HG02763 (cell line): ENCODE data around the gene ZFYVE28.

ENCODE experiments used
- ATAC-seq: cut with Tn5 transposase; IDR thresholded peaks from one replicate; pipeline ENCODE4 v1.9.1; 2021; ENCODE audit warnings: mild to moderate bottlenecking, moderate library complexity; ENCODE audit not compliant: unreplicated experiment

Gene ZFYVE28

DNA sequence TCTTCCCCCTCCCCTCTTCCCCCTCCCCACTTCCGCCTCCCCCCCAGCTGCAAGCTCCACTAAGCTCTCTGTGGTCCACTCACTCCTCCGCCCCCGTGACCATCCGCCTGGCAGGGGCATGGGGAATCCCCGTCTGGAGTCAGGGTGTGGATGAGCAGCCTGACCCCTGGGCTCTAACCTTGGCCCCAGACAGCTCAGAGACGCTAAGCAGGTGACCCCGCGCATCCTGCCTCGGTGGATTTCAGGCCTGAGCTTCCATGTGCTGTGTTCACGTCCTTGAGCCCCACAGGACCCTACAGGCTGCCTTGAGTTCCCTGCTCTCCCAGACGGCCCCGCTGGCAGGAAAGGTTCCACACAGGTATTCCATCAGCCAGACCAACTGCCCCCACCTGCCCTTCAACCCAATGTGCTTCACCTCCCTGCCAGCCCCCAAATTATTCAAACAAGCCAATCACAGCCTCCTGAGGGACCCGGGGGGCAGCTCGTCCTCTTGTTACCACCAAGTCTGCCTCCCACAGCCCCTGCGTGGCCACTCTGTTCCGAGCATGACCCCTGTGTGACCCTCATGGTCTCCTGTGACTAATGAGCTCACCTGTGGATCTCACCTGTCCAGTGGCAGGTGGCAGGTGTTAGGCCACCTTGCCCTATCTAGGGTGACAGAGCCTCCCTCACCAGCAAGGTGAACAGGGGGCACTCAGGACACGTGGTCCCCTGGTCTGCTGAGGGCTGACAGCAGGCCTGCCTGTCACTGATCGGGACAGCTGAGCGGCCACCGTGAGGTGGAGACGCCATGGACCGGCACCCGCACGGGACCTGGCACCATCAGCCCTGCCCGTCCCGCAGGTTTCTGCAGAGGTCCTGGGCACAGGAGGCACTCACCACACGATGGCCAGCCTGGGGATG lies 83.4 kb downstream of the ZFYVE28 start:
- no peak for ATAC-seq

DNA sequence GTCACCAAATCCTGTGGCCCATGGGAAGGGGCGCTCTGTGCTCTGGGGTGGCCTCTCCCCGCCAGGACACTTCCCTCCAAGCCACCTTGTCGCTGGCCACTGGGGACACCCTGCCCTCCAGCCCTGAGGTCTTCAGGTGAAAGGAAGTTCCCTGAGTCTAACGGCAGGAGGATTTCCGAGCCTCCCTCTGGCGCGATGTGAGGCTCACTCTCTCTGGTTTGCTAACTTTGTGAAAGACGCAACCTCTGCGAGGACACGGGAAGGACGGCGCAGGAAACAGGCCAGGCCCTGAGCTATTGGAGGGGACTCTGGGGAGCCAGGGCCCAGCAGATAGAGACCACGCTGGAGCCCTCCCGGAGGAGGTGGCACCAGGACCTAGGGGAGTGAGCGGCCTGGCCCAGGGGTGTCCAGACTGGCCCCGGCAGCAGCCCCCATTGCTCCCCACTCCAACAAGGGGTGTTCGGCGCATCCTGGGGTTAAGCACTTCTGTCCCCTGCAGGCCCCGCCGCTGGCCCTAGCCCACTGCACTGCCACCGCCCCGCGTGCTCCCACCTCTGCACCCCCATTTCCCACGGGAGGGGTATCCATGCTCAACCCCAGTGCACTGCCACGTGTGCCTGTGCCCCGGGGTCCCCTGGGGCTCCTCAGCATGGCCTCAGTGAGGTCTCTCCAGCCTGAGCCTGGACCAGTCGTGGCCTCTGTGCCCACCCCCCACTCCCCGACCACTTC lies 84.4 kb downstream of the ZFYVE28 start:
- no peak for ATAC-seq

DNA sequence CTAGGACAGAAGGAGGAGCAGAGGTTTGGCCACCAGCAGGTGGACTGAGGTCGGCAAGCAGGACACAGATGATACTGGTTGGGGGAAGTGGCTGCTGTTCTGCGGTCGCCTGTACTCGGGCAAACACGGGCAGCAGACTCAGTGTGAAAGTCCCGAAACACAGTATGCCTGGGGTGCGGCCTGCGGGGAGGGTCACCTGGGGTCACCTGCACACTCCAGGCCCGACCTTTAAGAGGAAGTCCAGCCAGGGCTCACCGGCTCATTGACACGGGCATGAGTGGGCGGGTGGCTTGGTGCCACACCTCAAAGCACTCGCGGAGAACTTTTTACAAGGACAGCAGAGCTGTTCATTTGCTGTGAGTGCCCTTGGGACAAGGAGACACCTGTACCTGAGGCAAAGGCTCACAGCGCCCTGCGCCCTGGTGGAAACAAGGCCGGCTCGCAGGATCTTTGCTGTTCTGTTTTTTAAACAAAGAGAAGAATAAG lies 85.0 kb downstream of the ZFYVE28 start:
- no peak for ATAC-seq

DNA sequence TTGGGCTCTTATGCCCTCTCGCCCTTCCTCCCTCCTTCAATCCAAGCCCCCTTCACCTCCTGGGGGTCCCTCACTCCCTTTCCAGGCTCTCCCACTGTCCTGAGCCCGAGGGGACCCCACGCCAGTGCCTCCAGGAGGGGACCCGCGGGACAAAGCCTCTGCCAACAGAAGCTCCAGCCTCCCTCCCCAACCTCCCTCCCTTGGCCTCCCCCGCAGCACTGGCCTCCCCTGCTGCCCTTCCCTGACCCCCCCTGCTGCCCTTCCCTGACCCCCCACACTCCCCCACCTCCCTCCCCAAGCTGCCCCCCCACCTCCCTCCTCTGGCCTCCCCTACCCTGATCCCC lies 85.5 kb downstream of the ZFYVE28 start:
- no peak for ATAC-seq

DNA sequence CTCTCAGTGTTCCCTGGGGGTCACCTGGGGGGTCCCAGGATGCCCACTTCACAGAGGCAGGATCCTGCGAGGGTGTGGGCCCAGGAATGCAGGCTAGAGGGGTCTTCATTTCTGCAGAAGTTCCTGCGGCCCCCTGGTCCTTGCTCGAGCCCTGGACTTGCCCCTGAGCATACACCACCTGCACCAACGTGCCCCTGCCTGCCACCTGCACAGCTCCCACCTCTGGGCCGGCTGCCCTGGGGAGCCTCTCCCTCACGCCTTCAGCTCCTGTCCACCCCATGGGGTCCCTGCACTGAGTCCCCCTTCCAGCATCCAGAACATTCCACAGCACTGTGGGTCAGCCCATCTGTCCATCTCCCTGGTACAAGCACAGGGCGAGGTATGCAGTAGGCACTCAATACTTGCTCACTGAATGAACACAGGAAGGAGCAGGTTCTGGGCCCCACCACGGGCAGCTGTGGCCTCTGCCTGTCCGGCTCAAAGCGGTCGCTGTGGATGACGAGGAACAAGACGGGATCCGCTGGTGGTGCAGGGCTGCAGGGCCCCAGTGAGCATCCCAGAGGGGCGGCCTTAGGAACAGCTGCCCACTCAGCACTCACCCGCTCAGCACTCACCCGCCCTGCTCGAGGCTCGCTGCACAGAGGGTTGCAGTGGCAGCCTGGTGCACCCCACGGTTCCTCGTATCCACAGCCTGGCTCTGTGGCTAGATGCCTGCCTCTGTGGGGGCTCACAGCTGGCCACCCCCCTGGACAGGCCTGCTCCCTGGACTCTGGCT lies 86.1 kb downstream of the ZFYVE28 start:
- ATAC-seq: no peak

DNA sequence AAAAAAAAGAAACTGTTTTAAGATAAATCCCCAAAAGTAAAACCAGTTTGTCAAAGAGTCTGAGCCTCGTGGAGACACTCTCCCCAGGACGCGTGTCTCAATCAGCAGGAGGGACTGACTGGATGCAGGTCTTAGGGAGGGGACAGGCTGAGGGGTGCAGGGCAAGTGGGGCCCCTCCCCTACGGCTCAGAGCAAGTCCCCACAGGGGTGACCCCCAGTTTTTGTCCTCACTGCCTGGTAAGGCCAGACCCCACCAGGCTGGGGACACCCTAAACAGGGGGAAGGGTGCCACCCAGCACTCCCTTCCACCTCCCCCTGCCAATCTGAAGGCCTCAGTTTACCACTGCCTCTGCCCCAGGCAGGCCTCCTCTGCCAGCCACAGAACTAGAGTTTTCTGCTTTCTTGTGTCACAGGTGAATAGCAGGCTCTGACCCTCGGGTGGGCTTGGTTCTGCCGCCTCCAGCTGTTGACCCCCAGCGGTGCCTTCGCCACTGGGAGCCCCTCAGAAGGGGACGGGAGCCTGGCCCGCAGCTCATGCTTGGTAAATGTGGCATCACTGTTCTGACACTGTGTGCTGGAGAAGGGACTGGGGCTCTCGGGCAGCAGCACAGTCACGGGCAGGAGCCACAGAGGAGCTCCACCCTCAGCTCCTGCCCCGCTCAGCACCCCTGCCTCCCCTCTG lies 86.8 kb downstream of the ZFYVE28 start:
- no peak for ATAC-seq

DNA sequence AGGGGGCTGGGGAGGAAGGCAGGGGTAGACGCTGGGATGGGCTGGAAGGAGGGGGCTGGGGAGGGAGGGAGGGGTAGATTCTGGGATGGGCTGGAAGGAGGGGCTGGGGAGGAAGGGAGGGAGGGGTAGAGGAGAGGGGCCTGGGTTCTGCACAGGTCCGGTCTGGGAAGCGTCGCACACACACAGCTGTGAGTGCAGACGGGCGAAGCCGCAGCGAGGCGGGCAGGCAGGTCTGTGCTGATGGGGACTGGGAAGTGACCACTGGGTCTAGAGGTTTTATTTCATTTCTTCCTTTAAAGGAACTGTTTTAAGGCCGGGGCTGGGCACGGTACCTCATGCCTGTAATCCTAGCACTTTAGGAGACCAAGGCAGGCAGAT lies 87.4 kb downstream of the ZFYVE28 start:
- ATAC-seq: no peak

DNA sequence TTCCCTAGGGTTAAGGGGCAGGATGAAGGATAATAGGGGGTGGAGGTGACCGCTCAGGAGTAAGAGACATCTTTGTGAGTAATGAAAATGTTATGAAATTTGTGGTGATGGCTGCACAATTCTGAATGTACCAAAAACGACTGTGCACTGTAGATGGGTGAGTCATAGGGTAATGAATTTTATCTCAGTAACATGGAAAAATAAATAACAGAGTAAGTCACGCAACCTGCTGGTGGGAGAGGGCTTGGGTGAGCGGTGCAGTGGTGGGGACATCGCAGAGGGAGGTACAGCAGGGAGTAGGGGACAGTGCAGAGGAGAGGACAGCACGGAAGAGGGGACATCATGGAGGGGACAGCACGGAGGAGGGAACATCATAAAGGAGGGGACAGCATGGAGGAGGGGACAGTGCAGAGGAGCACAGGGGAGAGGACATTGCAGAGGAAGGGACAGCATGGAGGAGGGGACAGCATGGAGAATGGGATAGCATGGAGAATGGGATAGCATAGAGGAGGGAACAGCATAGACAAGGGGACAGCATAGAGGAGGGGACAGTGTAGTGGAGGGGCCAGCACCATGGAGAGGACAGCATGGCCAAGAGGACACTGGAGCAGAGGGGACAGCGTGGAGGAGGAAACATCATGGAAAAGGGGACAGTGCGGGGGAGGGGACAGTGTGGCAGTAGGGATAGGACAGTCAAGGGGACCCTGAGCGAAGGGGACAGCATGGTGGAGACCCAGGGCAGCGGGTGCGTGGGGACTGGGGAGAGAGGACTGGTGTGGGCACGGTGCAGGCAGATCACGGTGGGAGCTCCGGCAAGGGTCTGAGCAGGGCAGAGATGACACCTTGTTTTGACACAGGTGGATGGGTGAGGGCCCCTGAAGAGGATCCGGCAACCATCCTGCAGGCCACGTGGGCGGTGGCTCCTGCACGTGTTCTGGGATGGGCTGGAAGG lies 88.1 kb downstream of the ZFYVE28 start:
- ATAC-seq: no peak

DNA sequence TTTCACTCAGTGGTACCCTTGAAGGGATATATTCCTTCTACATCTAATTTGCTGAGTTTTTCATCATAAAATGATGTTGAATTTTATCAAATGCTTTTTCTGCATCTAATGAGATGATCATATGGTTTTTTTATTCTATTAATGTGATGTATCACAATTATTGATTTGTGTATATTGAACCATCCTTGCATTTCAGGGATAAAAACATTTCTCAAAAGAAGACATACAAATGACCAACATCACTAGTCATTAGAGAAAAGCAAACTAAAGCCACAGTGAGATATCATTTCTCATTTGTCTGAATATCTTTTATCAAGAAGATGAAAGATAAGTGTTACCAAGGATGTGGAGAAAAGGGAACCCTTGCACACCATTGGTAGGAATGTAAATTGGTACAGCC lies 90.9 kb downstream of the ZFYVE28 start:
- ATAC-seq: no peak

DNA sequence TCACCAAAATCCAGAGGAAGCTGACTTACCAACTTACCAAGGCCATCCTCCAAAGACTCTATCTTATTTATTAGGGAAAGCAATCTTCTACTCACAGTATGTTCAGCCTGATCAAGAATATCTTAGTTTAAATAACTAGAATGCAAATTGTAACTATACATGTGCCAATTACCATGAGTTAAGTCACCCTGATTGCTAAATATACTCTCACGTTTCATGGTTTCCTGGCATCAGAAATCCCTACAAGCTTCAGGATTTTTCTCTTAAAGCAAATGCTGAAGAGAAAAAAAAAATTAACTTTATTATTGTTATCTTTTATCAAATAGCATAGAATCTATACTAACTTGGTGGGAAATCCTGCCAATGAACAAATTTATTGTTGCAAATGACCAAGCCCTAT lies 93.6 kb downstream of the ZFYVE28 start:
- no peak for ATAC-seq

DNA sequence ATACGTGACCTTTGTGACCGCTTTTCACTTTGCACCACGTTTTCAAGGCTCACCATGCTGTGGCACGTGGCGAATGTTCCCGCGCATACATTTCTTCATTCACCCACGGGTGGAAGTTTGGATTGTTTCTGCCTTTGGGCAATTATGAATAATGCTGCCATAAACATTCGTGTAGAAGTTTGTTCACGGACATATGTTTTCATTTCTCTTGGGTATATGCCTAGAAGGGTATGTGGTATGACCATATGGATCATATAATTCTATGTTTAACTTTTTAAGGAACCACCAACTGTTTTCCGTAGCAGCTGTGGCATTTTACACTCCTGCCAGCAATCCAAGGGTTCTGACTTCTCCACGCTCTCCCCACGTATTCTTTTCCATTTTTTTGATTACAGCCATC lies 95.6 kb downstream of the ZFYVE28 start:
- no peak for ATAC-seq

DNA sequence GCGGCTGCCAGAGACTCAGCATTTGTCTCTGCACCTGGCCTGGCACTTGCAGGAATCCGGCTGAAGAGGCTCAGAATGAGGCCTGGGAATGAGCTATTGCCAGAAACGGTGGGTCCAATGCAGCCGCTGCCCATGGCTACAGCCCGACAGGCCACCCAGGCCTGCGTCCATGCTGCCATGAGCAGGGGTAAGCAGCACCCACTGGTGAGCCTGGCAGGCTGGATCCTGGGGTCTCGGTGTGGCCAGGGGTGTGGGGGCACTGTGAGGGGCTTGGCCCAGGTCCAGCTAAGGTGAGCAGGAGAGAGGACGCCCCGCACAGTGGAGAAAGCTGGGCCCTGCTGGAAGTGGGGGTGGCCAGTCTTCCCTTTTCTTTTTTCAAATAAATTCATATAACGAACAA lies 96.2 kb downstream of the ZFYVE28 start:
- no peak for ATAC-seq

DNA sequence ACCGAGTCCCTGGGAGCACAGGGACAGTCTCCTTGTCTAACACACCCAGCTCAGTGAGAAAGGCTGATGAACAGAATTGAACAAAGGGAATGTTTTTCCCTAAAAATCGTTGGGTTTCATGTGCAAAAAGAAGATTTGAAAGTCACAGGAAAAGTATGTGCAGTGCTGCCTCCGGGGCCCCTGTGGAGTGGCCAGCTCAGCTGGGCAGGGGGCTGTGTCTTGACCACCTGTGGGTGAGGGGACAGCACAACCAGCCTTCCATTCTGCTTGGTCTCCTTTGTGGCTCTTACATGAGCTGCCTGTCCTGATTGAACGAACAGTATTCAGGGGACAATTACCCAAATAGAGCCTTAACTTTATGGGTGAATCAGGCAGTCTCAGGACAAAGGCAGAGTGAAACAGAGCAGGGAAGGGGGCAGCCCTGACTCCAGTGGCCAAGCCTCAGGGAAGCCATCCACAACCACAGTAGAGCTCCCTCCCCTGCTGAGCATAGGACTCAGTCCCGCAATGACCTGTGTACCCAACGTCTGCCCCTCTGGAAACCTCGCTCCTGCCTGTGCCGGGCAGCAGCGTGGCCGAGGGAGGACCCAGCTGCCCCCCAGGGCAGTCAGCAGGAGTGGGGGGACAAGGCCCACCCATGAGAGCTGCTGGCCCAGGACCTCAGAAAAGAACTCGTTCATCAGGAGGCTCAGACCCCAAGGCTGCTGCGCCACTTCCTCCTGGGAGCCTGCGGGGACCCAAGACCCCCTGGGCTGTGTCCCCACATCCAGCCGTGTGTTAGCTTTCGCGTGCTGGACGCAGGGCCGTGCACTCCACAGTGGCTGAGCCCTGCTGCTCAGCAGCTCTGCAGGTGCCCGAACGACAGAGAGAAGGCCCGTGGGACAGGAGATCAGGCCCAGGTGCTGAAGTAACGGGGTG lies 96.9 kb downstream of the ZFYVE28 start:
- no peak for ATAC-seq

DNA sequence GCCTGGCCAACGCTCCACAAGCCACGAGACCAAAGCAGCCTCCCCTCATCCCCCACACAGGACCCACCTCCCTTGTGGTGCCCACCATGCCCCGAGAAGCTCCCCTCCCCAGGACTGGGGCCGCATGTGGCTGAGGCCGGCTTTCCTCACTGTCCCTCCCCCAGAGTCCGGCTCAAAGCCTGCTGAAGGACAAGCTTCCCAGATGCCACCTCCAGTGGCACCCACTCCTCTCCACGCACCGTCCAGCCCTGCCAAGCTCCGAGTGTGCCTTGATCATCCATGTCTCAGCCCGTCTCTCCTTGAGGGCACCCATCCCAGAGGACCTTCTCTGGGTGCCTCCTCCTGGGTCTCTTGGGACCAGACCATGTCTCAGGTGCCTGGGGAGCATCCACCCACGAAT lies 97.7 kb downstream of the ZFYVE28 start:
- no peak for ATAC-seq

DNA sequence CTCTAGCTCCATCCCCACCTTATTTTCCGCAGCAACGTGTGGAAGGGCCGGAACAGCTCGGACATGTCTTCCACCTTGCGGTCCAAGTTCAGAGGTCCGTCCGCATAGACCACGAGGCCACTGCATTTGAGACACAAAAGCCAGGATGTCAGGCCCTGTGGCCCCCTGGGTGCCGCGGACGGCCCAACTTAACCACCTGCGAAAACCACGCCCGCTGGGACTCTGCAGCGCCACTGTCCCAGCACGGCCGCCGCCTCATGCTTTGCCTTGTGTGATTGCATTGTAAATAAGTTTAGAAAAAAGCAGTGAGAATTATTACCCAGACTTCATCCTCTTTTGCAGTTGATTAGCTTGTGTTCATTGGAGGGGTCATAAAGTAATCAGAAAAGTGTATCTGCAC lies 98.3 kb downstream of the ZFYVE28 start:
- no peak for ATAC-seq

DNA sequence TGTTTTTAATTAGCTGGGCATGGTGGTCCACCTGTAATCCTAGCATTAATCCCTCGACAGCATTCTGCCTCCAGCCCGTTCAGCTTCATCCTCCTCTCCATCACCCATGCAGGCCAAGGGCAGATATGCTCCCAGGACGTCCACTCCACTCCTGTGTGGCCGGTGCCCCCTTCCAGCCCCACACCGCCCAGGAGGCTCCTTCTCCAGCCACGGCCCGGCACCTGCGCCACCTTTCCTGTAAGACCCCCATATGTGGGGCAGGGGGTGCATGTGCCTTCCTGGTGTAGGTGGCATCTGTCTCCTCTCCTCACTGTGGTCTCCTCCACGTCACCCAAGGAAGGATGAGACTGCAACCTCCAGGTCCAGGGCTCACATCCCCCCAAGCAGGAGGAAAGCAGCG lies 99.6 kb downstream of the ZFYVE28 start:
- ATAC-seq: no peak

DNA sequence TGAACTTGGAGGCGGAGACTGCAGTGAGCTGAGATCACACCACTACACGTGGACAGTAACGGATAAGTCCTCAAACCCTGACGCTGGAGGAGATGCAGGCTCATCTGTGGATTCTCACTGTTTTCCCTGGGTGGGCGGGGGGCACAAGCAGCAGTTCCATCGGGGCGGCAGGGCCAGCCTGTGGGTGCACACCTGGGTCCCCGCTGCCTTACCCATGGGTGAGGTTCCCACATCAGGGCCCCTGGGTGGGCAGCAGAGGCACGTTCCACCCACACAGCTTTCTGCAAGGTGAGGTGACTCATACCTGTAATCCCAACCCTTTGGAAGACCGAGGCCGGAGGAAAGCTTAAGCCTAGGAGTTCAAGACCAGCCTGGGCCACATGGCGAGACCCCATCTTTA lies 100.0 kb downstream of the ZFYVE28 start:
- ATAC-seq: no peak

DNA sequence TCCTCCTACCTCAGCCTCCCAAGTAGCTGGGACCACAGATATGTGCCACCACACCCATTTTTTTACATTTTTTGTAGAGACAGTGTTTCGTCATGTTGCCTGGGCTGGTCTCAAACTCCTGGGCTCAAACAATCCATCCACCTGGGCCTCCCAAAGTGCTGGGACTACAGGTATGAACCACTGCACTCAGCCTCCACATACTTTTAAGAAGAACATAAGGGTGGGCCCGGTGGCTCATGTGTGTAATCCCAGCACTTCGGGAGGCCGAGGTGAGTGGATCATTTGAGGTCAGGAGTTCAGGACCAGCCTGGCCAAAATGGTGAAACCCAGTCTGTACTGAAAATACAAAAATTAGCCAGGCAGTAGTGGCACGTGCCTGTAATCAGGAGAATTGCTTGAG lies 105.1 kb downstream of the ZFYVE28 start:
- no peak for ATAC-seq
